GM21825 (cell line): ENCODE results near the gene GRIP2.

Experiments used
- ATAC-seq: cut with Tn5 transposase; IDR thresholded peaks from one replicate; pipeline ENCODE4 v1.9.1; 2021; ENCODE audit warnings: mild to moderate bottlenecking, moderate library complexity; ENCODE audit not compliant: unreplicated experiment

Gene GRIP2

DNA sequence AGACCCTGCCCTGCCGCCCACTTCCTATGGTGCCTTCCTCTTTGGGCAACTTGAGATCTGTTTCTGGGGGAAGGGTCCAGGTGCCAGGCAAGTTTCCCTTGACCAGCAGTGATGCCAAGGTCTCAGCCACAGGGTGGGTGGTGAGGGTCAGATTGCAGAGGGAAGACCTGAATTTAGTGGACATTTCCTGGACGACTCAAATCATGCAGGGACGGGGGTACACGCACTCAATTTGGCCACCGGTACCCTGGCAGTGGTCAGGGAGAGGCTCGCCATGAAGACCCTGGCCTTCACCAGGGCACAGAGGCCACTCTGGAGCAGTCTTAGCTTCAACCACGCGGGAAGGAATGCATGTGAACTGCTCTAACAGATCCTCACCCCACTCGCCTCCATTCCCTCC is 1.5 kb upstream of the GRIP2 start:
- ATAC-seq, result no peak

DNA sequence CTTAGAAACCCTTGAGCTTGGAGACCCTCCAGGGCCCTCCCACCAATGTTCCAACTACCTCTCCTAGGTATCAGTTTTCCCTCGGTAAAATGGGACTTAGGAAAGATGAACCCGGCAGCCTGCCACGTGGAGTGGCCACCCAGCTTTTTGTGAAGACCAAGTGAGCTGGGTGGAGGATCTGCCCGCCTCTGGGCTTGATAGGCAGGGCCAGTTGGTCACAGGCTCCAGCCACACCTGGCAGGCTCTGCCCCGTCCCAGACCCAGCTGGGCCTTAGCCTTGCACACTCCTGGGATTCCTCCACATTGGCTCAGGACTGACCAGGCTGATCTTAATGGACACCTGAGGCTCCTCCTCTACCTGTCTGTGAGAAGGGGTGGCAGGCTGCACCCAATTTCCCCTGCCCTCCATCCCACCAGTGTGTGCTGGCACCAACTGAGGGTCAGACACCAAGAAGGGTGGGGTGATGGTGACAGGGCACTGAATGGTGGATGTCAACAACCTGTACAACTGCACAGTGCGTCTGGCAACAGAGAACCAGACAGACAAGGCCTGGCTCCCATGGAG is 761 bp upstream of the GRIP2 start:
- no peak for ATAC-seq

DNA sequence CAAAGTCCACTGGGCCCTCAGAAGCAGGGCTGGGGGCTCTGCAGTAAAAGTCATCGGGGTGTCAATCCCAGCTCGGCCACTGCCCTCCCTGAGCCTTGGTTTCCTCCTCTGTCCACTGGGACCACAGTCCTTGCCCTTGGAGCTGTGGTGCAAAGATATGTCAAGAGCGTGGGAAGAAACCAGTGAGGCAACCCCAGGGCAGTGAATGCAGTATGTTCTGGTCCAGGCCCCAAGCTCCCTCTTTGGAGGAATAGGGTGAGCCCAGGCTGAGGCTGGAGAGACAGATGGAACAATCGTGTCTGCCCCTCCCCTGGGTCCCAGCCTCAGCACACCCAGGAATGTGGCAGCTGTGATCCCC is 779 bp downstream of the GRIP2 start:
- no peak for ATAC-seq

DNA sequence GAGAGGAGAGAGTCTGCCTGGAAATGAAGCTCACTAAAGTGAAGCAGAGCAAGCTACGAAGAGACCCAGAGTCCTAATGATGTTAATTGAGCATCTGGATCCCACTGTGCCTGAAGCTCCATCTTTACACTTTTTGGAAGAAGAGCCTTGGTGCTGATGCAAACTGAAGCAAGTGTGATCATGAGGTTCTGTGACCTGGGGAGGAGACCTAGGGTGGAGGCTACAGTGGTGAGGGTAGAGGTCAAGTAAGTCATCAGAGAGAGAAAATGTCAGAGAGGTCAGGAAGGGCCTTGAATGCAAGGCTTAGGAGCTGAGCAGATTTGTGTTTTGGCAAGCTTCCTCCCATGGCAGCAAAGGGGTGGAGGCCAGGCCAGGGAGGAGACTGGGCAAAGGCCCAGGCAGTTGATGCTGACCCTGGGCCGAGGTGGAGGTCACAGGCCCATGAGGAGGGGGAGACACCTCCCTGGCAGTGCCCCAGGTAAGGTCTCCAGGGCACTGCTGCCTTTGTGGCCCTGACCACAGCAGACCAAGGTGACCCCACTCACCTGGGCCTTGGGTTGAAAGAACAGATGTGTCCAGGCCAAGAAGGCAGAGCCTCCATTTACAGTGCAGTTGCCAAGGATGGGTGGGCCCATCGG is 1.6 kb downstream of the GRIP2 start:
- no peak for ATAC-seq

DNA sequence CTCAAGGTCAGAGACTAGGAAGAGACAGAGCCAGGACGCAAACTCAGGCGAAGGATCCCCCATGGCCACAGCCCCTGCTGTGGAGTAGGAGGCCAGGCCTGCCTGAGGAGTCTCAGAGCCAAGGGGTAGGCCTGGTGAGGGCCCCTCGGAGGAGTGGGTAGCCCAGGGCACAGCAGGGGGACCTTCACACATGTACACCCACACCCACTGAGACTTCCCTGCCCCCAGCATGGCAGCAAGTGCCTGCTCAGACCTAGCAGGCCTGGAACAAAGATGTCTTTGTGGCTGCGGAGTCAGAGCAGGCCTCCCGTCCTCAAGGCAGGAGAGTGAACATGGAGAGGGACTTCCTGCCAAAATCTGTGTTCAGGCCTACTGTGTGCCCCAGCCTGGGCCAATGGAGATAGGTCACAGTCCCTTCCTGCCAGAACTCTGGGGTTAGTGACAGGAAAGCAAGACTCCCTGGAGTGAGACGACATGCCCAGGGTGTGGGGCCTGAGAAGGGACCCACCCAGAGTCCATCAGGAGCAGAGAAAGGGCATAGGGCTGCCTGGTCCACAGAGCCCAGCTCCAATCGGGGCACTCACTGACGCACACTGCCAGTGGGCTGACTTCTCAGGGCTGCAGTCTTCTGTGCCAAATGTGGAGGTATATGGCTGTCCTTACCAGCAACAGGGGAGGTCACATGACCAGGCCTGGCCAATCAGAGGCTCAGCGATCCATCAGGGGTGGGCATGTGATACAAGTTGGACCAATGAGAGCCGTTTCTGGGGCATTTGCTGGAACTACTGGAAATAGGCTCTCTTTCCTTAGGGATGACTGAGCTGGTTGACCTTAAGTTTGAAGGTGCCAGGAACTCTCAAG is 2.3 kb downstream of the GRIP2 start:
- ATAC-seq, result no peak

DNA sequence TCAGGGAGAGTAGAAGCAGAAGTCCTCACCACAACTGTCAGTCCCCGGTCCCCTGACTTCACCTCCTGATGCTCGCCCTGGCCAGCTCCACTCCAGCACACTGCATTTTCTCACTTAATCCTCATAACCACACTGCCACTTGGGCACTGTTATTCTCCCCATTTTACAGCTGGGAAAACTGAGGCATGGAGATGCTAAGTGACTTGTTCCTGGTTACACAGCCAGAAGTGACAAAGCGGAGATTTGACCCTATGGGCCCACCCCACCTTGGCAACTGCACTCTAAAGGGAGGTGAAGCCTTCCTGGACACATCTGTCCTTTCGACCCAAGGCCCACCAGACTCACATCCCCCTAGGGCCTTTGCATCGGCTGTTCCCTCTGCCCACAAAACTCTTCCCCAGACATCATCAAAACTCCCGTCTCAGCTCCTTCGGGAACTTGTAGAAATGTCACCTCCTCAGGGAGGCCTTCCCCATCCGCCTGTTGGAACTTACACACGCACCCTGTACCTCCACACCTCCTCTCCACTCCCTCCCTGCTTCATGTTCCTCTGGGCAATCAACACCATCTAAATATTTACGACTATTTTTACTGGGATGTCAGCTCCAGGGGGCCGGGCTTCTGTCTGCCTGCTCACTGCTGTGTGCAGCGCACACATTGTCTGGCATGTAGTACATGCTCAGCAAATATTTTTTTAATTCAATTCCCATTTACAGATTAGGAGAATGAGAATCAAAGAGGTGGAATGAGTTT is 3.1 kb downstream of the GRIP2 start:
- no peak for ATAC-seq

DNA sequence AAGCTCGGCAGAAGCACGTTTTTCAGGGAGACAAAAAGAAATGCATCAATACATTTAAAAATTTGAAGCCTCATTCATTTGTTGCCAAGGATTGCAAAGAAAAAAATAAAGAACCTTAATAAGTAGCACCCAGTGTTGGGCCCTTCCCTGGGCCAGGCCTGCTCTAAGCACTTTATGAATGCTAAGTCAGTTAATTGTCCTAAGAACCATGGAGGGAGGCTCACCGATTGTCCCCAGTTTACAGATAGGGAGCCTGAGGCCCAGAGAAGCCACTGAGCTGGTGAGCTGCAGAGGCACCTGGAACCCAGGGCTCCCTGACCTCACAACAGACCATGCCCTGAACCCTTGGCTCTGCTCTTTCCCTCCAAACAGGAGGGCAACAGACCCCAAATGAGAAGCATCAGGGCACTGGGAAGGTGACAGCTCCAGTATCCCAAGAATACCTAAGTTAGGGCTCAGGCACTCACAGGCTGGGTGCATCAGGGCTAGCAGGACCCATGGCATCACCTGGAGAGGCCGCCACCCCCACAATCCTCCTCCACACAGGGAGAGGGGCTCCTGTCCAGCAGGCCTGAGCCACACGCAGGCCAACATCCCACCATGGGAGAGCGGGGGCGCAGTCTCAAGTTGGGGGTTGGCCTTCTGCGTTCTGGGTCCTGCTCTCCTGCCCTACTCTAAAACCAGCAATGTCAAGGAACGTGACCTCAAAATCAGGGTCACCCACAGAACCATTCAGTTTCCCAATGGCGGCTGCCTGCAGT is 3.9 kb downstream of the GRIP2 start:
- no peak for ATAC-seq

DNA sequence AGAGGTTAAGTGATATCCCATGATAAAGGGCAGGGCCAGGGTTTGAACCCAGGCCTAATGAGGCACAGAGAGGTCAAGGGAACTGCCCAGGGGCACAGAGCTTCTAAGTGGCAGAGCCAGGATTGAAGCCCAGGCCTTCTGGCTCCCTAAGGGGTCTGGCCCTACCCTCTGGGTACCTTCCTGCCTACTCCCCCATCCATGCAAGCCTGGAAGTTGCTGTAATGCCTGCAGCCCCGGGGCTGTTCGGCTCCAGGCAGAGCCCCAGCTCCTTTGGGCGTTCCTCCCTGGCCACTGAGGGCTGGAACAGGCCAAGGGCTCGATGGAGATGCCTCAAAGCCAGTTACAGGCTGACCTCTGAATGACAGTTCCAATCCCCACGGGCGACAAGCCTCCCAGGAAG is 4.5 kb downstream of the GRIP2 start:
- ATAC-seq, result no peak

DNA sequence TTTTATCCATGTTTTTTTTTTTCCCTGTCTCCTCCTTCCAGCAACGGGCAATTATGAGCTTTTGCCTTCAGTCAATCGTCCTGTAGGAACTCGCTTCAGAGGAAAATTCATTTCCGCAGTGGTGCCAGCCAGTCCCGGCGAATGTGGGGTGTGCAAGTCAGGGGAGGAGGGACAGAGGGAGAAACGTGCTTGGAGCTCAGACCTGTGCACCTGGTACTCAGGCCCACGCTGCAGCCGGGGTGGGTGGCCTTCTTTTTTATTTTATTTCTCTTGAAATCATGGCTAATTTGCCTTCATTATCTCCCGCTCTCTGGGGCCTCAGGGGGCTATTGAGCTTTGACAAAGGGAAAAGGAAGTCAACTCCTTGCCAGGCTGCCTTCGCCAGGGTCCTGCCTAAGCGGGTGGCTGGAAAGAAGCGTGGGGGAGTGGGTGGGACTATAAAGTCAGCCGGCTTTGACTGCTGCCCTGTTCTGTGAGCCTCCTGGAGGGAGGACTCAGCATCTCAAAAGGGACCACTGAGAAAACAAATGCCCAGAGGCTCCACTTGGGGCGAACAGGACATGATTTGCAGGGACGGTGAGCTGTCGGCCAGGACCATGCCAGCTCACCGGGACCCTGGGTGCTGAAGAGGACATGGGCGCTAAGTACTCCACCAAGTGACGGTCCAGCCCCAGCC is 5.5 kb downstream of the GRIP2 start:
- no peak for ATAC-seq

DNA sequence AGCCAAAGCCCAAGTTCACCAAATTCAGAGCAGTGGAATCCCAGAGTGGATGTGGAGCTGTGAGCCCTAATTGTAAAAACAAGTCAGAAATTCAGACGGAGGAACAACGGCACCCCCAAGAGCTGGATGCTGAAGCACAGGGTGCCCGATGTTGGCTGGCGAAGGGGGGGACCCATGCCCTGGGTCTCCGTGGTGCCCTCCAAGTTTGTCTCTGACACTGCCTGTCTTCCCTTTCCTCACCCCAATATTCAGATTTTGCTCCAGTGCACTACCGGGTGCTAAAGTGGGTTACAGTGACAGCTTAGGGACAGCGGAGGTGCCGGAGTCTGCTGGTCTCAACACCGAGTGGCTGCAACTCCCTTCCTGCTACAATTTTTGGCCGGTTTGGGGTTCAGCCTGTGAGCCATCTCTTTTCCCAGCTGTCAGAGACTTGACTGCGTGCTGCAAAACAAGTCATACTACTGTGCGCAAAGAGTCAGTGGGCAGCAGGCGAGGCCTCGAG is 6.6 kb downstream of the GRIP2 start:
- ATAC-seq, result no peak

DNA sequence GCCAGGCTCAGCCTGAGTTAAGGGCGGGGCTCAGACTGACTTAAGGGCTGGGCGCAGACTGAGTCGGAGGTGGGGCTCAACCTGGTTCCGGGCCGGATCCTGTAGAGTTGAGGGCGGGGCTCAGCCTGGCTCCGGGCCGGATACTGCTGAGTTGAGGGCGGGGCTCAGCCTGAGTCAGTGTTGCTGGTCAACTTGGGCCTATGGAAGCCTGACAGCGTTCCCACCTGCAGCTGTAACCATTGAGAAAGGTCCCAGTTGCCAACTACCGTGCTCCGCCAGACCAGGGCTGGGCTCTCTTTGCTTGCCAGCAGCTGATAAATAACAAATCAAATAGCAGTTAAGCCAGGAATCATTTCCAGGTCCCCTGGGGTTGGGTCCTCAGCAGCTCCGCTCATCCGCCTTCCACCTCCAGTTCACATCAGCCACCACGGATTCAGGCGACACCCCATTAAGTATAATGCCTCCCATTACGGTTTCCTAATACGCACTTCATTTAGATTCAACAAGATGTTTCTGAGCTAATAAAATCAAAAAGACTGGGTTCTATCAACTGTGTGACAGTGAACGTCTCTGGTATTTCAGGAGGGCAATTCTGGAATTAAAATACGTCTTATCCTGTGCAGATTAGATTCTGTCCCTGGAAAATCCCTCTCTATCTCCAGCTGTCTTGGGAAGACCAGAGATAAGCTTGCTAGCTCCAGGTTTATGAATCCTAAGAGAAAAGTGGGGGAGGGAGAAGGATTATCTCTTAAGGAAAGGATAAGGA is 7.3 kb downstream of the GRIP2 start:
- ATAC-seq, result no peak

DNA sequence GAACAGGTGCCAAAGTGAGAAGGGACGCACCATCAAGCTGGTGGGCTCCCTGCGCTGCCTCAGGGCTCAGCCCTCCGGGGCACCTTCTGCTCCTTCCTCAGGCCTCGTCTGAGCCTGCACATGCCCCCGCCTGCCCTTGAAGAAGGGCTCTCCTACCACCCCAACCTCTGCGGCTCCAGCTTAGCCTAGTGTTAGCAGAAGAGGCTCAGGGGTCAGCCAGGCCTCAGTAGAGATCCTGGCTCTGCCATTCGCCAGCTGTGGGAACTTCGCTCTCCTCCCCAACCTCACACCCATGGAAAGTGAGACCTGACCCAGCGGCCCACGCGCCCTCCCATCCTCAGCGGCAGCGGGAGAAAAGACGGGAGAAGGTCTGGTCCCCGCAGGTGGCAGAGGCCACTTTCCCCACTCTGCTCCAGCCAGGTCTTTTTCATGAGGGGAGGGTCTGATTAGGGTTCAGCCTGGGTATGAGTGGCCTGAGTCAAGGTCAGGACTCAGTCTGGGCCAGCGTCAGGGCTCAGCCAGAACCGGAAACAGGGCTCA is 8.2 kb downstream of the GRIP2 start:
- no peak for ATAC-seq

DNA sequence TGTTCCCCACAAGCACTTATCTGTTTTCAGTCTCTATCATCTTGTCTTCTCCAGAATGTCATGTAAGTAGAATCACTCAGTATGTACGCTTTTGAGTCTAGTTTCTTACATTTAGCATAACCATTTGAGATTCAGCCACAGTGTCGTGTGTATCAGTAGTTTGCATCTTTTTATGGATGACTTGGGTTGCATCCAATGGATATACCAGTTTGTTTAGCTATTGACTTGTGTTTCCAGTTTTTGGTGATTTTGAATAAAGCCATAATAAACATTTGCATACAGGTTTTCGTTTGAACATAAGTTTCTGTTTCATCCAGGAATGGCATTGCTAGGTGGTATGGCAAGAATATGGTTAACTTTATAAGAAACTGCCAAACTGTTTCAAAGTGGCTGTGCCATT is 12.1 kb downstream of the GRIP2 start:
- ATAC-seq, result no peak

DNA sequence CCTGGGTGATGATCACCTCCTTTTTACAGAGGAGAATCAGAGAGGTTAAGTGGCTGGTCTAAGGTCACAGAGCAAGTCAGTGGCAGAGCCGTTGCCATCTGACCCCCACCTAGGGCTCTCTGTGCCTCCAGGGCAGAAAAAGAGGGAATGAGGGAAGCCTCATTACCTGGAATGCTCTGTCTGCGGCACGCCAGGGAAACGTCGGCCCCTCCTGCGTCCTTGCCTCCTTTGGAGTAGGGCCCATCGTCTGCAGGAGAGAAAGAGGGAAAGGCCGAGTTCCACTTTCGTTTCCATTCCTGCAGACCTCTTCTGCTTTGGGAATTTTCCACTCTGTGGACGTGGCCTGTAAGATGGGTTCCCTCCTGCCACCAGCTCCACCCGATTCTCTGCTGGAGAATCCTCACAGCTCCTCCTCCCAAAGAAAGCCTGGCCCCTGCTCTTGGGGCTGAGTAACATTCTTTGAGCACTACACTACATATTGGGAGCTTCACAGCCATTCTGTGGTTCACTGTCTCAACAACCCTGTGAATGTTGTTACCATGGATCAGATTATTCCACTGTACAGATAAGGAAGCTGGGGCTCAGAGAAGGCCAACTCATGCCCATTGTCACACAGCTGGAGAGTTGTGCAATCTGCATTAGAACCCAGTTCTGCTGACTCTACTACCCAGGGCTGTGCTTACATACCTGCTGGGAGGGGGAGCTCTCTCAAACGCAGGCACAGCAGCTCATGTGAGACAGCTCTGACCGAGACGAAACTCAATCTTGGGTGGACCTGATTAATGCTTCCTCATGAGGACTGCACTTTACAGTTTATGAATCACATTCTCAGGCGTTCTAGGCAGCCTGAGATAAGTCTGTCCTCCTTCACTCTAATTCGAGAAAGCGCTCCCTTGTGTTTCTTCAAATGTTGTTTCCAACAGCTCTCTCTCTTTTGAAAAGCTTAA is 14.2 kb downstream of the GRIP2 start:
- no peak for ATAC-seq

DNA sequence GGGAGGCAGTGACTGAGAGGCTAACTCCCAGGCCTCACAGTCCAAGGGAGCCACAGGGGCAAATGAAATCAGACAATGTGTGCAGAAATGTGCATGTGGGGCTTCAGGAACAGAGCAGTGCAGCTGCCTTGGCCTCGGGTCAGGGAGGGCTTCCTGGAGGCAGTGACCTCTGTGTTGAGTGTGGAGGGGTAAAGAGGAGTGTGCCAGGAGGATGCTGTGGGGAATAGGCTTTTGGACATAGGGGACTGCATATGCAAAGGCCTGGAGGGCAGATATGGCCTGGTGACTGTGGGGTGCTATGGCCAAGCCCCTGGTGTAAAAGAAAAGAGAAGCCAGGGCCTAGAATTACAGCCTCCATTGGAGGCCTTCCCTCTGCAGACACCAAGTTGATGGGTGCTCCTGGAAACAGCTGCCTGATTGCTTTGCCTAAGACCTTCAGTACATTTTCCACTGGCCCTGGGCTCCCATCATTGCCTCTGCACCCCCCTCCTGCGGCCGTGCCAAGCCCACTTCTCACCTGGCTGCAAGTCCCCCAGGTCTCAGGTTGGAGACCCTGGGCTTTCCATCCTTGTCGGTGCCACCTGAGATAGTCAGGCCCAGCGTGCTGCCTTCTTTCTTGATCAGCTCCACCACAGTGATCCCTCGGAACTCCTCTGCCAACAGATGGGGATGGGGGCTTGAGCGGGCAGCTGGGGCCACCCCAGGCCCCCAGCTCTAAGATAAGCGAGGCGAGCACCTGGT is 15.1 kb downstream of the GRIP2 start:
- ATAC-seq, result no peak

DNA sequence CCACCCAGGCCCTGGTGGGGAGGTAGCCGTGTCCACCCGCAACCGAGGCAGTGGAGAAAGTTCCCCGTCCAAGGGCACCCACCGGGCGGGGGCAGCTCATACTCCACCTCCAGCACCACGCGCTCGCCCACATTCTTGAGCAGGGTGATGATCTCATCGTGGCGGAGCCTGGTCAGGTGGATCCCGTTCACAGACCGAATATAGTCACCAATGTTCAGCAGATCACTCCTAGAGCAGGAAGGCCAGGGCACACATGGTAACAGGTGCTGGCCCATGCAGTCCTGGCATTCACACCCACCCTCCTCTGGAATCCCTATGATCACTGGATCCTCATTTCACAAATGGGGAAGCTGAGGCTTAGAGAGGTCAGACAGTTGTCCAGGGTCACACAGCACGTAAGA is 15.8 kb downstream of the GRIP2 start:
- no peak for ATAC-seq

DNA sequence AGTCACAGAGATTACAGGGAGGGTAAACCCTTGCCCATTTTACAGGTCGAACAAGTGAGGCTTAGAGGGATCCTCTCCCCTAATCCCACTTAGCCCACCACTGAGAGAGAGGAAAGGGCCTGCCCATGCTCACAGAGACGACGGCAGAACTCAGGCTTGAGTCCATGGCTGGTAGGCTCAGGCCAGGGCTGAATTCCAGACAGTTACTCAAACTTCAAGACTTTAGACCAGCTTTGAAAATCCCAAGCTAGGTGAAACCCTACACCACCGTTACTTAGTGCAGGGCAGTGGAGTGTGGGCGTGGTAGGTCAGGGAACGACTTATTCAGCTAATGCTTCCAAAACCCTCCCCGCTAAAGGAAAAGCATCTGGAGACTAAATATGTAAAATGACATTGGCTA is 16.4 kb downstream of the GRIP2 start:
- ATAC-seq, result no peak
